Measurements from ENCODE around the gene RAP1GDS1.

- TF ChIP-seq YY1 (IDR thresholded peaks at IDR 0.05; ENCODE audit: insufficient read depth, insufficient read length) (no peak), ZNF274 (IDR thresholded peaks at IDR 0.05; ENCODE audit: low read depth, low read length) (no peak)
These were observed 23.5 kb downstream of the RAP1GDS1 start for GRCh38 chr4:98284640-98285046.

Measured in NT2/D1 (cell line).